ENCODE data around the gene LMBR1.

DNA sequence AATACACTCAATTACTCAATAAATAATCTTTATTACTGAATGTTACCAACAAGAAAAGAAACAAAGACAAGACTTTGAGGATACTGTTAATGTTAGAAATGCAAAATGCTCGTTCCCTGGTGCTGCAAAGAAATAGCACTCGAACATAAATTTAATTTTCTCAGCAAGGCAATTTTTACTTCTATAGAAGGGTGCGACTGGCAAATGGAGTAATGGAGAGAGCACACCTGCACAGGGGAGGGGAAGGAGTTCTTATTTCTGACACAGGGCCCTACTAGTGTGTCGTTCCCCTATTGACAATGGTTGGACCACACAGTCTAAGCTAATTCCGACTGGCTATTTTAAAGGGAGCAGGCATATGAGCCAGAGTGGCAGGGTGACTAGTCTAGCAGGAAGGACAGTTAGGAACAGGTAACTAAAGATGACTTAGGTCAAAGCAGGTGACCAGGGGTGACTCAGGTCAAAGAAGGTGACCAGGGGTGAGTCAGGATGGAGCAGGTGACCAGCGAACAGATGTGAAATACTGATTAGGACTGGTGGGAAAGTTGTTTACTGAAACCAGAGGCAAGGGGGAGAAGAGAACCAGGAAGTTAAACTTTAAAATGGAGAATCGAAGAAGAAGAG is 133.3 kb downstream of the LMBR1 start:
- TF ChIP-seq POLR2AphosphoS5 (IDR thresholded peaks at IDR 0.05) (no peak), POLR2A (IDR thresholded peaks at IDR 0.05) (no peak), EP300 (IDR thresholded peaks at IDR 0.05) (no peak)
- TF ChIP-seq, protein P1, sequence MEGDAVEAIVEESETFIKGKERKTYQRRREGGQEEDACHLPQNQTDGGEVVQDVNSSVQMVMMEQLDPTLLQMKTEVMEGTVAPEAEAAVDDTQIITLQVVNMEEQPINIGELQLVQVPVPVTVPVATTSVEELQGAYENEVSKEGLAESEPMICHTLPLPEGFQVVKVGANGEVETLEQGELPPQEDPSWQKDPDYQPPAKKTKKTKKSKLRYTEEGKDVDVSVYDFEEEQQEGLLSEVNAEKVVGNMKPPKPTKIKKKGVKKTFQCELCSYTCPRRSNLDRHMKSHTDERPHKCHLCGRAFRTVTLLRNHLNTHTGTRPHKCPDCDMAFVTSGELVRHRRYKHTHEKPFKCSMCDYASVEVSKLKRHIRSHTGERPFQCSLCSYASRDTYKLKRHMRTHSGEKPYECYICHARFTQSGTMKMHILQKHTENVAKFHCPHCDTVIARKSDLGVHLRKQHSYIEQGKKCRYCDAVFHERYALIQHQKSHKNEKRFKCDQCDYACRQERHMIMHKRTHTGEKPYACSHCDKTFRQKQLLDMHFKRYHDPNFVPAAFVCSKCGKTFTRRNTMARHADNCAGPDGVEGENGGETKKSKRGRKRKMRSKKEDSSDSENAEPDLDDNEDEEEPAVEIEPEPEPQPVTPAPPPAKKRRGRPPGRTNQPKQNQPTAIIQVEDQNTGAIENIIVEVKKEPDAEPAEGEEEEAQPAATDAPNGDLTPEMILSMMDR (IDR thresholded peaks at IDR 0.05) = no peak
